ENCODE measurements around the gene SPOCK1. TPM values are rescaled to one million over a fixed set of nuclear protein-coding genes. Genes with fewer than 3 reads are reported as not detected.

The SPOCK1 gene
- total and polyA plus RNA-seq, 2 experiments from 2014 or later: 8.2 to 10.5 TPM

DNA sequence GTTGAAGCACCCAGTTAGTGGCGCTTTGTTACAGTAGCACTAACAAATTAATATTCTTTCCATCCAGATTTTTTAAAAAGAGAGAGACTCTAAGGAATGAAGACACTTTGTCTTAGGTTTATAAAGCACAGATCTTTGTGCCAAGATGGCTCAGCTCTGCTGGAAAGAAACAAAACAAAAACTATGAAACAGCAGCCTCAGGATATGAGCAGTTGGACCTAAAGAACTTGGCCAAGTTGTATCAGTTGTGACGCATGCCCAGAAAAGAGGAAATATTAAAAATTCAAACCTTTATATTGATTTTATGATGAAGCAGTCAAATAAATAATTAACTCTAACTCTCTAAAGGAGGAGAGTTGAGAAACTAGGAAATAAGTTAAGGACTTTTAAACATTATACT lies 427.2 kb downstream of the SPOCK1 start:
- Histone ChIP-seq H4K20me1 (replicated peaks; ENCODE audit: insufficient read depth) (no peaks in the 10 kb centered on the region), H3K36me3 (ENCODE audit: insufficient read depth) (no peaks in the 10 kb centered on the region), H3K27ac (ENCODE audit: low read depth) (no peak overlapping the region), H2AFZ (no peak overlapping the region), H3K4me1 (ENCODE audit: insufficient read depth) (peaks cover 15% of the 10 kb centered on the region), H3K4me3 (no peak overlapping the region), H3K9me2 (ENCODE audit: insufficient read depth) (no peaks in the 10 kb centered on the region), H3K27me3 (ENCODE audit: insufficient read depth) (no peaks in the 10 kb centered on the region), H3F3A (replicated peaks; ENCODE audit: low read depth) (no peaks in the 10 kb centered on the region), H3K4me2 (no peak overlapping the region), H3K79me2 (replicated peaks; ENCODE audit: insufficient read depth) (no peaks in the 10 kb centered on the region)
- H3K36me3 Mint-ChIP-seq (ENCODE audit: low read depth): no peaks in the 10 kb centered on the region
- TF ChIP-seq, protein P1, sequence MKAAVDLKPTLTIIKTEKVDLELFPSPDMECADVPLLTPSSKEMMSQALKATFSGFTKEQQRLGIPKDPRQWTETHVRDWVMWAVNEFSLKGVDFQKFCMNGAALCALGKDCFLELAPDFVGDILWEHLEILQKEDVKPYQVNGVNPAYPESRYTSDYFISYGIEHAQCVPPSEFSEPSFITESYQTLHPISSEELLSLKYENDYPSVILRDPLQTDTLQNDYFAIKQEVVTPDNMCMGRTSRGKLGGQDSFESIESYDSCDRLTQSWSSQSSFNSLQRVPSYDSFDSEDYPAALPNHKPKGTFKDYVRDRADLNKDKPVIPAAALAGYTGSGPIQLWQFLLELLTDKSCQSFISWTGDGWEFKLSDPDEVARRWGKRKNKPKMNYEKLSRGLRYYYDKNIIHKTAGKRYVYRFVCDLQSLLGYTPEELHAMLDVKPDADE (IDR thresholded peaks at IDR 0.05): no peak
- TF ChIP-seq STAT1 (IDR thresholded peaks at IDR 0.05; ENCODE audit: unreplicated experiment) (no peak), ZNF114 (CRISPR knock-in tag; IDR thresholded peaks at IDR 0.05) (no peak), JUNB (IDR thresholded peaks at IDR 0.05; ENCODE audit: unreplicated experiment) (no peak), POLR2AphosphoS5 (IDR thresholded peaks at IDR 0.05; ENCODE audit: low read depth) (no peak), EZH2 (IDR thresholded peaks at IDR 0.05; ENCODE audit: low read depth, unreplicated experiment) (no peak), CREB1 (CRISPR knock-in tag; IDR thresholded peaks at IDR 0.05; ENCODE audit: low read depth) (no peak), ZNF331 (CRISPR knock-in tag; IDR thresholded peaks at IDR 0.05; ENCODE audit: low read depth) (no peak), EZH2phosphoT487 (IDR thresholded peaks at IDR 0.05; ENCODE audit: unreplicated experiment) (no peak), NANOG (IDR thresholded peaks at IDR 0.05; ENCODE audit: borderline replicate concordance) (no peak)
- TF ChIP-seq, protein P2, sequence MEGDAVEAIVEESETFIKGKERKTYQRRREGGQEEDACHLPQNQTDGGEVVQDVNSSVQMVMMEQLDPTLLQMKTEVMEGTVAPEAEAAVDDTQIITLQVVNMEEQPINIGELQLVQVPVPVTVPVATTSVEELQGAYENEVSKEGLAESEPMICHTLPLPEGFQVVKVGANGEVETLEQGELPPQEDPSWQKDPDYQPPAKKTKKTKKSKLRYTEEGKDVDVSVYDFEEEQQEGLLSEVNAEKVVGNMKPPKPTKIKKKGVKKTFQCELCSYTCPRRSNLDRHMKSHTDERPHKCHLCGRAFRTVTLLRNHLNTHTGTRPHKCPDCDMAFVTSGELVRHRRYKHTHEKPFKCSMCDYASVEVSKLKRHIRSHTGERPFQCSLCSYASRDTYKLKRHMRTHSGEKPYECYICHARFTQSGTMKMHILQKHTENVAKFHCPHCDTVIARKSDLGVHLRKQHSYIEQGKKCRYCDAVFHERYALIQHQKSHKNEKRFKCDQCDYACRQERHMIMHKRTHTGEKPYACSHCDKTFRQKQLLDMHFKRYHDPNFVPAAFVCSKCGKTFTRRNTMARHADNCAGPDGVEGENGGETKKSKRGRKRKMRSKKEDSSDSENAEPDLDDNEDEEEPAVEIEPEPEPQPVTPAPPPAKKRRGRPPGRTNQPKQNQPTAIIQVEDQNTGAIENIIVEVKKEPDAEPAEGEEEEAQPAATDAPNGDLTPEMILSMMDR (conservative IDR thresholded peaks at IDR 0.05; ENCODE audit: low read depth in 2 of 2): no peak
- TF ChIP-seq, protein P3, sequence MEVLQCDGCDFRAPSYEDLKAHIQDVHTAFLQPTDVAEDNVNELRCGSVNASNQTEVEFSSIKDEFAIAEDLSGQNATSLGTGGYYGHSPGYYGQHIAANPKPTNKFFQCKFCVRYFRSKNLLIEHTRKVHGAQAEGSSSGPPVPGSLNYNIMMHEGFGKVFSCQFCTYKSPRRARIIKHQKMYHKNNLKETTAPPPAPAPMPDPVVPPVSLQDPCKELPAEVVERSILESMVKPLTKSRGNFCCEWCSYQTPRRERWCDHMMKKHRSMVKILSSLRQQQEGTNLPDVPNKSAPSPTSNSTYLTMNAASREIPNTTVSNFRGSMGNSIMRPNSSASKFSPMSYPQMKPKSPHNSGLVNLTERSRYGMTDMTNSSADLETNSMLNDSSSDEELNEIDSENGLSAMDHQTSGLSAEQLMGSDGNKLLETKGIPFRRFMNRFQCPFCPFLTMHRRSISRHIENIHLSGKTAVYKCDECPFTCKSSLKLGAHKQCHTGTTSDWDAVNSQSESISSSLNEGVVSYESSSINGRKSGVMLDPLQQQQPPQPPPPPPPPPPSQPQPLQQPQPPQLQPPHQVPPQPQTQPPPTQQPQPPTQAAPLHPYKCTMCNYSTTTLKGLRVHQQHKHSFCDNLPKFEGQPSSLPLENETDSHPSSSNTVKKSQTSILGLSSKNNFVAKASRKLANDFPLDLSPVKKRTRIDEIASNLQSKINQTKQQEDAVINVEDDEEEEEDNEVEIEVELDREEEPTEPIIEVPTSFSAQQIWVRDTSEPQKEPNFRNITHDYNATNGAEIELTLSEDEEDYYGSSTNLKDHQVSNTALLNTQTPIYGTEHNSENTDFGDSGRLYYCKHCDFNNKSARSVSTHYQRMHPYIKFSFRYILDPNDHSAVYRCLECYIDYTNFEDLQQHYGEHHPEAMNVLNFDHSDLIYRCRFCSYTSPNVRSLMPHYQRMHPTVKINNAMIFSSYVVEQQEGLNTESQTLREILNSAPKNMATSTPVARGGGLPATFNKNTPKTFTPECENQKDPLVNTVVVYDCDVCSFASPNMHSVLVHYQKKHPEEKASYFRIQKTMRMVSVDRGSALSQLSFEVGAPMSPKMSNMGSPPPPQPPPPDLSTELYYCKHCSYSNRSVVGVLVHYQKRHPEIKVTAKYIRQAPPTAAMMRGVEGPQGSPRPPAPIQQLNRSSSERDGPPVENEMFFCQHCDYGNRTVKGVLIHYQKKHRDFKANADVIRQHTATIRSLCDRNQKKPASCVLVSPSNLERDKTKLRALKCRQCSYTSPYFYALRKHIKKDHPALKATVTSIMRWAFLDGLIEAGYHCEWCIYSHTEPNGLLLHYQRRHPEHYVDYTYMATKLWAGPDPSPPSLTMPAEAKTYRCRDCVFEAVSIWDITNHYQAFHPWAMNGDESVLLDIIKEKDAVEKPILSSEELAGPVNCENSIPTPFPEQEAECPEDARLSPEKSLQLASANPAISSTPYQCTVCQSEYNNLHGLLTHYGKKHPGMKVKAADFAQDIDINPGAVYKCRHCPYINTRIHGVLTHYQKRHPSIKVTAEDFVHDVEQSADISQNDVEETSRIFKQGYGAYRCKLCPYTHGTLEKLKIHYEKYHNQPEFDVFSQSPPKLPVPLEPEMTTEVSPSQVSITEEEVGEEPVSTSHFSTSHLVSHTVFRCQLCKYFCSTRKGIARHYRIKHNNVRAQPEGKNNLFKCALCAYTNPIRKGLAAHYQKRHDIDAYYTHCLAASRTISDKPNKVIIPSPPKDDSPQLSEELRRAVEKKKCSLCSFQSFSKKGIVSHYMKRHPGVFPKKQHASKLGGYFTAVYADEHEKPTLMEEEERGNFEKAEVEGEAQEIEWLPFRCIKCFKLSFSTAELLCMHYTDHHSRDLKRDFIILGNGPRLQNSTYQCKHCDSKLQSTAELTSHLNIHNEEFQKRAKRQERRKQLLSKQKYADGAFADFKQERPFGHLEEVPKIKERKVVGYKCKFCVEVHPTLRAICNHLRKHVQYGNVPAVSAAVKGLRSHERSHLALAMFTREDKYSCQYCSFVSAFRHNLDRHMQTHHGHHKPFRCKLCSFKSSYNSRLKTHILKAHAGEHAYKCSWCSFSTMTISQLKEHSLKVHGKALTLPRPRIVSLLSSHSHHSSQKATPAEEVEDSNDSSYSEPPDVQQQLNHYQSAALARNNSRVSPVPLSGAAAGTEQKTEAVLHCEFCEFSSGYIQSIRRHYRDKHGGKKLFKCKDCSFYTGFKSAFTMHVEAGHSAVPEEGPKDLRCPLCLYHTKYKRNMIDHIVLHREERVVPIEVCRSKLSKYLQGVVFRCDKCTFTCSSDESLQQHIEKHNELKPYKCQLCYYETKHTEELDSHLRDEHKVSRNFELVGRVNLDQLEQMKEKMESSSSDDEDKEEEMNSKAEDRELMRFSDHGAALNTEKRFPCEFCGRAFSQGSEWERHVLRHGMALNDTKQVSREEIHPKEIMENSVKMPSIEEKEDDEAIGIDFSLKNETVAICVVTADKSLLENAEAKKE (CRISPR knock-in tag; IDR thresholded peaks at IDR 0.05): no peak
- TF ChIP-seq, protein P4, sequence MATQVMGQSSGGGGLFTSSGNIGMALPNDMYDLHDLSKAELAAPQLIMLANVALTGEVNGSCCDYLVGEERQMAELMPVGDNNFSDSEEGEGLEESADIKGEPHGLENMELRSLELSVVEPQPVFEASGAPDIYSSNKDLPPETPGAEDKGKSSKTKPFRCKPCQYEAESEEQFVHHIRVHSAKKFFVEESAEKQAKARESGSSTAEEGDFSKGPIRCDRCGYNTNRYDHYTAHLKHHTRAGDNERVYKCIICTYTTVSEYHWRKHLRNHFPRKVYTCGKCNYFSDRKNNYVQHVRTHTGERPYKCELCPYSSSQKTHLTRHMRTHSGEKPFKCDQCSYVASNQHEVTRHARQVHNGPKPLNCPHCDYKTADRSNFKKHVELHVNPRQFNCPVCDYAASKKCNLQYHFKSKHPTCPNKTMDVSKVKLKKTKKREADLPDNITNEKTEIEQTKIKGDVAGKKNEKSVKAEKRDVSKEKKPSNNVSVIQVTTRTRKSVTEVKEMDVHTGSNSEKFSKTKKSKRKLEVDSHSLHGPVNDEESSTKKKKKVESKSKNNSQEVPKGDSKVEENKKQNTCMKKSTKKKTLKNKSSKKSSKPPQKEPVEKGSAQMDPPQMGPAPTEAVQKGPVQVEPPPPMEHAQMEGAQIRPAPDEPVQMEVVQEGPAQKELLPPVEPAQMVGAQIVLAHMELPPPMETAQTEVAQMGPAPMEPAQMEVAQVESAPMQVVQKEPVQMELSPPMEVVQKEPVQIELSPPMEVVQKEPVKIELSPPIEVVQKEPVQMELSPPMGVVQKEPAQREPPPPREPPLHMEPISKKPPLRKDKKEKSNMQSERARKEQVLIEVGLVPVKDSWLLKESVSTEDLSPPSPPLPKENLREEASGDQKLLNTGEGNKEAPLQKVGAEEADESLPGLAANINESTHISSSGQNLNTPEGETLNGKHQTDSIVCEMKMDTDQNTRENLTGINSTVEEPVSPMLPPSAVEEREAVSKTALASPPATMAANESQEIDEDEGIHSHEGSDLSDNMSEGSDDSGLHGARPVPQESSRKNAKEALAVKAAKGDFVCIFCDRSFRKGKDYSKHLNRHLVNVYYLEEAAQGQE (IDR thresholded peaks at IDR 0.05; ENCODE audit: unreplicated experiment): no peak
- no peak for DNase-seq (ENCODE audit: low spot score)
- no peak overlapping the region for H3K4me3 Mint-ChIP-seq
- H3K4me1 Mint-ChIP-seq: peaks cover 19% of the 10 kb centered on the region
- no peak overlapping the region for H3K27ac Mint-ChIP-seq
- H3K27me3 Mint-ChIP-seq (ENCODE audit: insufficient read depth, low read depth, poor library complexity): peaks cover 8% of the 10 kb centered on the region
- no peak for ATAC-seq
- no peaks in the 10 kb centered on the region for H3K9me3 Mint-ChIP-seq

All from GM23338 (cell line).